Glomerular visceral epithelial cell (primary cell): ENCODE data around the gene NAV3.
A peak's percentile ranks its signal among the peaks of the same experiment; 100 is the strongest.
"Not testable (repeated sequence)": the region's sequence is repeated elsewhere in the genome, so short reads cannot be mapped to it uniquely, and the experiment has no call there.

Experiments used
- DNase-seq: peaks from one replicate; pipeline ENCODE4 v3.0.0-alpha.2; 2016; ENCODE audit errors: extremely low spot score

The NAV3 gene

GRCh38 chr12:78050790-78051189 is 220.1 kb downstream of the NAV3 start:
- DNase-seq: no peak

- DNase-seq: no peak
These were observed 224.9 kb downstream of the NAV3 start for GRCh38 chr12:78055545-78055944.

- no peak for DNase-seq
These were observed 226.4 kb downstream of the NAV3 start for GRCh38 chr12:78057075-78057474.

- peak; percentile 29 for DNase-seq
These were observed 229.5 kb downstream of the NAV3 start for GRCh38 chr12:78060186-78060585.

GRCh38 chr12:78062786-78063185 is 232.1 kb downstream of the NAV3 start:
- peak; percentile 39 for DNase-seq

- DNase-seq: no peak
These were observed 251.1 kb downstream of the NAV3 start for GRCh38 chr12:78081590-78082314.

GRCh38 chr12:78085542-78086182 is 255.0 kb downstream of the NAV3 start:
- no peak for DNase-seq

- no peak for DNase-seq
These were observed 256.1 kb downstream of the NAV3 start for GRCh38 chr12:78086553-78087362.

GRCh38 chr12:78087363-78087675 is 256.6 kb downstream of the NAV3 start:
- no peak for DNase-seq

GRCh38 chr12:78088391-78088832 is 257.7 kb downstream of the NAV3 start:
- DNase-seq: no peak

GRCh38 chr12:78090266-78090665 is 259.6 kb downstream of the NAV3 start:
- no peak for DNase-seq

- DNase-seq: no peak
These were observed 264.9 kb downstream of the NAV3 start for GRCh38 chr12:78095623-78096022.

- DNase-seq: no peak
These were observed 266.4 kb downstream of the NAV3 start for GRCh38 chr12:78096909-78097597.

- DNase-seq: no peak
These were observed 269.1 kb downstream of the NAV3 start for GRCh38 chr12:78099806-78100205.

GRCh38 chr12:78101113-78101876 is 270.6 kb downstream of the NAV3 start:
- no peak for DNase-seq

- no peak for DNase-seq
These were observed 271.4 kb downstream of the NAV3 start for GRCh38 chr12:78101946-78102635.

- not testable (repeated sequence) for DNase-seq
These were observed 272.1 kb downstream of the NAV3 start for GRCh38 chr12:78102801-78103200.

- DNase-seq: no peak
These were observed 285.2 kb downstream of the NAV3 start for GRCh38 chr12:78115889-78116288.

GRCh38 chr12:78118036-78118435 is 287.3 kb downstream of the NAV3 start:
- no peak for DNase-seq

GRCh38 chr12:78118486-78118885 is 287.8 kb downstream of the NAV3 start:
- no peak for DNase-seq
